ENCODE data around the gene GEMIN7.

The GEMIN7 gene

DNA sequence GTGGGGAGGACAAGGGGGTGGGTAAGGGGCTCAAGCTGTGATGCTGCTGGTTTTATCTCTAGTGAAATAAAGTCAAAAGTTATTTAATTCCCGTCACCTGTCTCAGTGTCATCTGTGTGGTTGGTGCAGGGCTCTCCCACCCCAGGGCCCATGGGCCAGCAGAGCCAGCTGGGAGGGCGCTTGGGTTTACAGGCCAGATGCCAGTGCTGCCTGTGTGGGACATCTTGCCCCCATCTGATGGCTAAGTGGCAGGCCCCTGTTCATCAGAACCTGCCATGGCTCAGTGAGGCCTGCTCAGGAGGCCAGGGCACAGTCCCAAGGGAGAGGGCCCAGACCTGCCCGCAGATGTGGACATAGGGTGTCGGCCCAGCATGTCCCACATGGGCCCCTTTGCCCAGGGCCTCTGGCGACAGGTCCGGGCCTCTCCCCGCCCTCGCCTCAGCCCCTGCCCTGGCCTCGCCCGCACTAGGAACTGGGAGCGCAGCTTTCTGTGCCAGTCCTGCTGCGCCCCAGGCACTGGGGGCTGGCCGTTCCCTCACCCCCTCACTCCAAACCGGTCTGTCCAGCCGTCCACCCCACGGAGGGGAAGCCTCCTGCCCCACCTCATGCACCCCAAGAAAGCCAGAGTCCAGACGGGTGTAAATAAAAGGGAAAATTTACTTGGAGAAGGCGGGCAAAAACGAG is 8.1 kb upstream of the GEMIN7 start:
- no peak overlapping the region for H3K4me3 ChIP-seq (ENCODE audit: low read length)
- TF ChIP-seq, protein P1, sequence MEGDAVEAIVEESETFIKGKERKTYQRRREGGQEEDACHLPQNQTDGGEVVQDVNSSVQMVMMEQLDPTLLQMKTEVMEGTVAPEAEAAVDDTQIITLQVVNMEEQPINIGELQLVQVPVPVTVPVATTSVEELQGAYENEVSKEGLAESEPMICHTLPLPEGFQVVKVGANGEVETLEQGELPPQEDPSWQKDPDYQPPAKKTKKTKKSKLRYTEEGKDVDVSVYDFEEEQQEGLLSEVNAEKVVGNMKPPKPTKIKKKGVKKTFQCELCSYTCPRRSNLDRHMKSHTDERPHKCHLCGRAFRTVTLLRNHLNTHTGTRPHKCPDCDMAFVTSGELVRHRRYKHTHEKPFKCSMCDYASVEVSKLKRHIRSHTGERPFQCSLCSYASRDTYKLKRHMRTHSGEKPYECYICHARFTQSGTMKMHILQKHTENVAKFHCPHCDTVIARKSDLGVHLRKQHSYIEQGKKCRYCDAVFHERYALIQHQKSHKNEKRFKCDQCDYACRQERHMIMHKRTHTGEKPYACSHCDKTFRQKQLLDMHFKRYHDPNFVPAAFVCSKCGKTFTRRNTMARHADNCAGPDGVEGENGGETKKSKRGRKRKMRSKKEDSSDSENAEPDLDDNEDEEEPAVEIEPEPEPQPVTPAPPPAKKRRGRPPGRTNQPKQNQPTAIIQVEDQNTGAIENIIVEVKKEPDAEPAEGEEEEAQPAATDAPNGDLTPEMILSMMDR (IDR thresholded peaks at IDR 0.05; ENCODE audit: insufficient read depth, low read depth, low read length, missing control alignments), result no peak
- DNase-seq (ENCODE audit: low read depth), result no peak

GRCh38 chr19:45071545-45071938 is 7.5 kb upstream of the GEMIN7 start:
- no peak for DNase-seq (ENCODE audit: low read depth)
- H3K4me3 ChIP-seq (ENCODE audit: low read length), result no peak overlapping the region
- TF ChIP-seq, protein P1 (IDR thresholded peaks at IDR 0.05; ENCODE audit: insufficient read depth, low read depth, low read length, missing control alignments), result no peak

GRCh38 chr19:45071969-45072790 is 6.9 kb upstream of the GEMIN7 start:
- TF ChIP-seq, protein P1 (IDR thresholded peaks at IDR 0.05; ENCODE audit: insufficient read depth, low read depth, low read length, missing control alignments), result no peak
- no peak for DNase-seq (ENCODE audit: low read depth)
- no peak overlapping the region for H3K4me3 ChIP-seq (ENCODE audit: low read length)

GRCh38 chr19:45074744-45075300 is 4.2 kb upstream of the GEMIN7 start:
- H3K4me3 ChIP-seq (ENCODE audit: low read length), result peak overlapping the region; percentile 69
- TF ChIP-seq, protein P1 (IDR thresholded peaks at IDR 0.05; ENCODE audit: insufficient read depth, low read depth, low read length, missing control alignments), result no peak
- no peak for DNase-seq (ENCODE audit: low read depth)

GRCh38 chr19:45075301-45076028 is 3.6 kb upstream of the GEMIN7 start:
- TF ChIP-seq, protein P1 (IDR thresholded peaks at IDR 0.05; ENCODE audit: insufficient read depth, low read depth, low read length, missing control alignments), result no peak
- H3K4me3 ChIP-seq (ENCODE audit: low read length), result peak overlapping the region; percentile 69

GRCh38 chr19:45076029-45076850 is 2.8 kb upstream of the GEMIN7 start, which contains the start of gene ZNF296:
Gene ZNF296, minus strand, starts transcription at chr19:45076478. Its CDS starts 105 bp downstream, at chr19:45076373.
- TF ChIP-seq, protein P1 (IDR thresholded peaks at IDR 0.05; ENCODE audit: insufficient read depth, low read depth, low read length, missing control alignments), result no peak
- peak; percentile 78 for DNase-seq (ENCODE audit: low read depth)
- H3K4me3 ChIP-seq (ENCODE audit: low read length), result peak within 1 kb of the TSS; percentile 69

More at GRCh38 chr19:45075301-45076028, 3.6 kb upstream of the GEMIN7 start:
- peak; percentile 77 for DNase-seq (ENCODE audit: low read depth)

All from epithelial cell of esophagus (primary cell).